ENCODE measurements around the gene CFAP100. TPM values are rescaled to one million over a fixed set of nuclear protein-coding genes. Genes with fewer than 3 reads are reported as not detected.

Gene CFAP100
- polyA plus RNA-seq, 2 donors = not detected

- Histone ChIP-seq H3K27me3 (ENCODE audit: control insufficient read depth in 1 of 2, insufficient read depth in 2 of 2, low read length in 2 of 2) (peaks cover 0 to 6% of the 10 kb centered on the region in 2 donors), H3K36me3 (ENCODE audit: control insufficient read depth in 2 of 2, insufficient read depth in 2 of 2, low read length in 1 of 2) (no peaks in the 10 kb centered on the region), H3K9me3 (ENCODE audit: control insufficient read depth in 2 of 2, insufficient read depth in 1 of 2, low read depth in 1 of 2, low read length in 1 of 2) (no peaks in the 10 kb centered on the region), H3K27ac (ENCODE audit: low read depth in 2 of 2, low read length in 1 of 2) (no peak overlapping the region), H3K4me1 (ENCODE audit: control insufficient read depth in 2 of 2, insufficient read depth in 2 of 2, low read length in 1 of 2) (peaks cover 4 to 5% of the 10 kb centered on the region in 2 donors), H3K4me3 (ENCODE audit: low read depth in 1 of 2, low read length in 2 of 2) (no peak overlapping the region)
- WGBS, 2 donors = 89 to 90% methylated on average over 15 of the region's 15 CpGs
Observed at GRCh38 chr3:126390201-126390600, 4.5 kb upstream of the CFAP100 start.

DNA sequence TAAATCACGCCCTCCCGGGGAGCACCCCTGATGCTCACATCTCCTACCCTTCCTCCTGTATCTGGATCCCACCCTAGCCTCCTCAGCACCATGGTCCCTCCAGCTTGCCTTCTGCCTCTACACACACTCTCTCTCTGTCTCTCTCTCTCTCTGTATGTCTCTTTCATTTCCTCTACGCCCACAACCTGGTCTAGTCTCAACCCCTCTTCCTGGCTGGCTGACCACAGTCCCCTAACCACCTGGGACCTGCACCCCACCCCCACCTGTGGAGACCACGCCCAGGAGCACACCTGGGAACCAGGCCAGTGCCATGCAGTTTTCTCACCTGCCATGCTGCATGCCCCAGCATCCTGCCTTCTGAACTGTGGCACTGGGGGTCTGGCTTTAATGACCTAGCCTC, 4.0 kb upstream of the CFAP100 start:
- H3K9me3 ChIP-seq (ENCODE audit: control insufficient read depth in 2 of 2, insufficient read depth in 1 of 2, low read depth in 1 of 2, low read length in 1 of 2) = no peaks in the 10 kb centered on the region
- H3K36me3 ChIP-seq (ENCODE audit: control insufficient read depth in 2 of 2, insufficient read depth in 2 of 2, low read length in 1 of 2) = no peaks in the 10 kb centered on the region
- no peak overlapping the region for H3K4me3 ChIP-seq (ENCODE audit: low read depth in 1 of 2, low read length in 2 of 2)
- WGBS, 2 donors = 60 to 69% methylated on average over 4 of the region's 4 CpGs
- no peak overlapping the region for H3K27ac ChIP-seq (ENCODE audit: low read depth in 2 of 2, low read length in 1 of 2)
- H3K4me1 ChIP-seq (ENCODE audit: control insufficient read depth in 2 of 2, insufficient read depth in 2 of 2, low read length in 1 of 2) = peaks cover 4 to 5% of the 10 kb centered on the region in 2 donors
- peaks cover 0 to 6% of the 10 kb centered on the region in 2 donors for H3K27me3 ChIP-seq (ENCODE audit: control insufficient read depth in 1 of 2, insufficient read depth in 2 of 2, low read length in 2 of 2)

GRCh38 chr3:126391631-126392030, 3.1 kb upstream of the CFAP100 start:
- Histone ChIP-seq H3K27ac (ENCODE audit: low read depth in 2 of 2, low read length in 1 of 2) (no peak overlapping the region), H3K4me1 (ENCODE audit: control insufficient read depth in 2 of 2, insufficient read depth in 2 of 2, low read length in 1 of 2) (peaks cover 4 to 5% of the 10 kb centered on the region in 2 donors), H3K4me3 (ENCODE audit: low read depth in 1 of 2, low read length in 2 of 2) (no peak overlapping the region), H3K27me3 (ENCODE audit: control insufficient read depth in 1 of 2, insufficient read depth in 2 of 2, low read length in 2 of 2) (peaks cover 0 to 6% of the 10 kb centered on the region in 2 donors), H3K9me3 (ENCODE audit: control insufficient read depth in 2 of 2, insufficient read depth in 1 of 2, low read depth in 1 of 2, low read length in 1 of 2) (no peaks in the 10 kb centered on the region), H3K36me3 (ENCODE audit: control insufficient read depth in 2 of 2, insufficient read depth in 2 of 2, low read length in 1 of 2) (no peaks in the 10 kb centered on the region)
- WGBS, 2 donors = 27 to 35% methylated on average over 1 of the region's 1 CpG

DNA sequence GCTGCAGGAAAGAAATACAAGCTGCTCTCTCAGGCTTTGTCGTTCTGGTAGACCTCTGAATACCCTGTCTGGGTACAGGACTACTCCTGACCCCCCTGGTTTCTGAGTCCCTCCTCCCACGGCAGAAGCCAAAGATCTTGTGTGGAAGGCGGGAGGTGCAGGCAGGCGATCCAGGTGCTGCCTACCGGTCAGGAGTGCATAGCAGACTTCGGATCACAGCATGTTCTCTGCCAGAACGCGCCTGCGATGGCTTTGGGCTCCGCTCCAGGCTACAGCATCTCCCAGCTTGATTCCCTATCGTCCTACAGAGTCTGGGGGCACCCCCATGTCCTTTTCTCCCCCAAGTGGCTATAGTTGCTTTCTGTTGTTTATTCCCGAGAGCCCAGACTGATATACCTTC, 2.5 kb upstream of the CFAP100 start:
- no peaks in the 10 kb centered on the region for H3K36me3 ChIP-seq (ENCODE audit: control insufficient read depth in 2 of 2, insufficient read depth in 2 of 2, low read length in 1 of 2)
- H3K4me1 ChIP-seq (ENCODE audit: control insufficient read depth in 2 of 2, insufficient read depth in 2 of 2, low read length in 1 of 2) = peaks cover 4 to 5% of the 10 kb centered on the region in 2 donors
- WGBS, 2 donors = 64 to 69% methylated on average over 12 of the region's 12 CpGs
- no peaks in the 10 kb centered on the region for H3K9me3 ChIP-seq (ENCODE audit: control insufficient read depth in 2 of 2, insufficient read depth in 1 of 2, low read depth in 1 of 2, low read length in 1 of 2)
- H3K27me3 ChIP-seq (ENCODE audit: control insufficient read depth in 1 of 2, insufficient read depth in 2 of 2, low read length in 2 of 2) = peaks cover 0 to 6% of the 10 kb centered on the region in 2 donors
- no peak overlapping the region for H3K27ac ChIP-seq (ENCODE audit: low read depth in 2 of 2, low read length in 1 of 2)
- H3K4me3 ChIP-seq (ENCODE audit: low read depth in 1 of 2, low read length in 2 of 2) = no peak overlapping the region

DNA sequence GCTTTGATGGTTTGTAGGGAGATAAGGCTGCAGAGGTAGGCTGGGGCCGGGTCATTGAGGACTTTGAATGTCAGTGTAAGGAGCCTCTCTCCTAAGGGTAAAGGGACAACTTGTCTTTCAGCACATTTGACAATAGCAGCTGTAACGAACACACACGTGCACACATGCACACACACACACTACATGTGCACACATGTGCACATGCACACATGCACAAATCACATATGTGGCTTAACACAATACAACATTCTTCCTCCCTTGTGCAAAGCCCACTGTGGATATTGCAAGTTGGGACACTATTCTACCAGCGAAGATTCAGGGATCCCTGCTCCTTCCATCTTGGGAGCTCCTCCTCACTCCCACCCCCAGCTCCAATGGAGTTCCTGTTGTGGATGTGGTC, 1.1 kb upstream of the CFAP100 start:
- Histone ChIP-seq H3K36me3 (ENCODE audit: control insufficient read depth in 2 of 2, insufficient read depth in 2 of 2, low read length in 1 of 2) (no peaks in the 10 kb centered on the region), H3K4me1 (ENCODE audit: control insufficient read depth in 2 of 2, insufficient read depth in 2 of 2, low read length in 1 of 2) (peaks cover 4 to 6% of the 10 kb centered on the region in 2 donors), H3K4me3 (ENCODE audit: low read depth in 1 of 2, low read length in 2 of 2) (no peak overlapping the region), H3K27me3 (ENCODE audit: control insufficient read depth in 1 of 2, insufficient read depth in 2 of 2, low read length in 2 of 2) (peaks cover 0 to 6% of the 10 kb centered on the region in 2 donors), H3K27ac (ENCODE audit: low read depth in 2 of 2, low read length in 1 of 2) (no peak overlapping the region), H3K9me3 (ENCODE audit: control insufficient read depth in 2 of 2, insufficient read depth in 1 of 2, low read depth in 1 of 2, low read length in 1 of 2) (no peaks in the 10 kb centered on the region)
- 83 to 84% methylated on average over 4 of the region's 4 CpGs for WGBS, 2 donors

GRCh38 chr3:126394977-126395321, 240 bp downstream of the CFAP100 start:
- Histone ChIP-seq H3K36me3 (ENCODE audit: control insufficient read depth in 2 of 2, insufficient read depth in 2 of 2, low read length in 1 of 2) (no peaks in the 10 kb centered on the region), H3K9me3 (ENCODE audit: control insufficient read depth in 2 of 2, insufficient read depth in 1 of 2, low read depth in 1 of 2, low read length in 1 of 2) (no peaks in the 10 kb centered on the region), H3K4me1 (ENCODE audit: control insufficient read depth in 2 of 2, insufficient read depth in 2 of 2, low read length in 1 of 2) (peaks cover 4 to 10% of the 10 kb centered on the region in 2 donors), H3K27me3 (ENCODE audit: control insufficient read depth in 1 of 2, insufficient read depth in 2 of 2, low read length in 2 of 2) (peaks cover 0 to 6% of the 10 kb centered on the region in 2 donors), H3K4me3 (ENCODE audit: low read depth in 1 of 2, low read length in 2 of 2) (peak overlapping the region; percentile 8 to 9), H3K27ac (ENCODE audit: low read depth in 2 of 2, low read length in 1 of 2) (no peak overlapping the region)
- WGBS, 2 donors = 12 to 14% methylated on average over 29 to 30 of the region's 30 CpGs

DNA sequence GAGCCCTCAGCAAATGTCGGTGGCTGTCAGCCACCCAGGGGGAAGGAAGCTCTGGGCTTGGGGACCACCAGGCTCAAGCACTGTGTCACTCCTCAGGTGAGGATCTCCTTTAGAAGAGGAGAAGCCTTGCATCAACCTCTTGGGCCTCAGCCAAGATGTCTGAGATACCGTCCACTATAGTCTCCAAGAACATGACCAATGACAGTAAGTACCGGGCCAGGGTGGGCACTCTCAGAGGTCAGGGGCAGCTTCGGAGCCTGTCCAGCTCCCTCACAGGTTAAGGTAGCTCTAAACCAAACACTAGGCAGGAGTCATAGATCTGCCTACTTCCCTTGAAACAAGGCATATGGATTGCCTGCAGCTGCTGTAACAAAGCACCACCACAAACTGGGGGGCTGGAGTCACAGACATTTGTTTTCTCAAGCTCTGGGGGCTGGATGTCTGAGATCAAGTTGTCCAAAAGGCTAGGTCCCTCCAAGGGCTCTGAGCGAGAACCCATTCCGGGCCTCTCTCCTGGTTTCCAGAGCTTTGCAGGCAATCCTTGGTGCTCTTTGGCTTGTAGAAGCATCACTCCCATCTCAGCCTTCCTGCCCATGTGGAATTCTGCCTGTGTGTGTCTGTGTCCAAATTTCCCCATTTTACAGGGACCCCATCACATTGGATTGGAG, 1.3 kb downstream of the CFAP100 start:
- Histone ChIP-seq H3K9me3 (ENCODE audit: control insufficient read depth in 2 of 2, insufficient read depth in 1 of 2, low read depth in 1 of 2, low read length in 1 of 2) (no peaks in the 10 kb centered on the region), H3K27me3 (ENCODE audit: control insufficient read depth in 1 of 2, insufficient read depth in 2 of 2, low read length in 2 of 2) (peaks cover 0 to 6% of the 10 kb centered on the region in 2 donors), H3K4me3 (ENCODE audit: low read depth in 1 of 2, low read length in 2 of 2) (no peak overlapping the region), H3K4me1 (ENCODE audit: control insufficient read depth in 2 of 2, insufficient read depth in 2 of 2, low read length in 1 of 2) (peaks cover 4 to 10% of the 10 kb centered on the region in 2 donors), H3K36me3 (ENCODE audit: control insufficient read depth in 2 of 2, insufficient read depth in 2 of 2, low read length in 1 of 2) (no peaks in the 10 kb centered on the region), H3K27ac (ENCODE audit: low read depth in 2 of 2, low read length in 1 of 2) (no peak overlapping the region)
- WGBS, 2 donors = 93 to 94% methylated on average over 6 of the region's 6 CpGs

DNA sequence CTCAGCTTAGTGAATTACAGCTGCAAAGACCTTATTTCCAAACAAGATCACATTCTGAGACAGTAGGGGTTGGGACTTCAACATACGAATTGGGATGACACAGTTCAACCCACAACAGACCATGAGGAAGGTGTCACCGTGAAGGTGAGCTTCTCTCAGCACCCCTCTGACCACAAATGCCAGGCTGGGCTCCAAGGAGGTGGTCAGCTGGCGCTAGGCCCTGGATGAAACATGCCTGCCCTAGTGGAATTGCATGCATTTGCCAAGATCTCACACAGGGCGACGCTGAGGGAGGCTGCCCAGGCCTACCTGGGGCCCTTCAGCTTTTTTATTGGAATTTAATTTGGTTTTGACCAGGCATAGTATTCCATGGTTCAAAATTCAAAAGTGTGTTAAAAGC, 1.8 kb downstream of the CFAP100 start:
- no peaks in the 10 kb centered on the region for H3K36me3 ChIP-seq (ENCODE audit: control insufficient read depth in 2 of 2, insufficient read depth in 2 of 2, low read length in 1 of 2)
- whole genome bisulfite sequencing, 2 donors = 87 to 92% methylated on average over 5 of the region's 5 CpGs
- no peaks in the 10 kb centered on the region for H3K9me3 ChIP-seq (ENCODE audit: control insufficient read depth in 2 of 2, insufficient read depth in 1 of 2, low read depth in 1 of 2, low read length in 1 of 2)
- H3K27me3 ChIP-seq (ENCODE audit: control insufficient read depth in 1 of 2, insufficient read depth in 2 of 2, low read length in 2 of 2) = peaks cover 0 to 6% of the 10 kb centered on the region in 2 donors
- no peak overlapping the region for H3K27ac ChIP-seq (ENCODE audit: low read depth in 2 of 2, low read length in 1 of 2)
- peaks cover 4 to 10% of the 10 kb centered on the region in 2 donors for H3K4me1 ChIP-seq (ENCODE audit: control insufficient read depth in 2 of 2, insufficient read depth in 2 of 2, low read length in 1 of 2)
- no peak overlapping the region for H3K4me3 ChIP-seq (ENCODE audit: low read depth in 1 of 2, low read length in 2 of 2)

DNA sequence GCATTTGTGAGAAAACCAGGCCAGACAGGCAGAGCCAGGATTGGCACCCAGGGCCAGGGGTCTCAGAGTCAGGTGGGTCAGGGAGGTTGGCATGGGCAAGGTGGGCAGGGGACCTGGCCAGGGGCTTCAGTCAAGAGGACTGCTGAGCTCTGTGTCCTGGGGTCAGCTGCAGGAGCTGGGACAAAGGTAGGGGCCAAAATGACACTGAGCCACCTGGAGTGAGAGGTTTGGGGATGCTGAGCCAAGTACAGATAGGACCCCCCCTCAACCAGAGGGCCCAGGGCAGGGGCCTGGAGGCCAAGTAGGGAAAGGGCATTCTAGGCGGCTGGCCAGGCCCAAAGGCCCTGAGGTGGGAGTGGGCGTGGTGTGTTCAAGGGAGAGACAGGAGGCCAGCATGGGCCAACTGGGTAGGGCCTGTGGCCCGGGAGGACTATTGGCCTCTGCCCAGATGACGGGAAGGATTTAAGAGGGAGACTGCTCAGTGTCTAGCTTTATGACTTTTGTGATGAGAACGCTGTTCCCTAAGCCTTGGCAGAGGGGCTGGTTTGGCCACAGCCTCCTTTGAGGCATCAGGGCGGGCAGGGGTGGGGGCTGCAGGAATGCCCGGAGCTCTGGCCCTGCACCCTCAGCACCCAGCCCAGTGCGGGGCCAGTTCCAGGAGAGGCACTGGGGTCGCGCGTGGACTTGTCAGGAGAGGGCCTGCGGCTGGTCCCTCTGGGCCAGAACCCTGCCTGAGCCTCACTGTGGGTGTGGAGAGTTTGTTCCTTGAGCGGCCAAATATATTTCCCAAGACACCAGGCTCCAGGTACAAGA, 3.1 kb downstream of the CFAP100 start:
- Histone ChIP-seq H3K27ac (ENCODE audit: low read depth in 2 of 2, low read length in 1 of 2) (no peak overlapping the region), H3K4me3 (ENCODE audit: low read depth in 1 of 2, low read length in 2 of 2) (no peak overlapping the region), H3K9me3 (ENCODE audit: control insufficient read depth in 2 of 2, insufficient read depth in 1 of 2, low read depth in 1 of 2, low read length in 1 of 2) (peaks cover 0 to under 1% of the 10 kb centered on the region in 2 donors), H3K4me1 (ENCODE audit: control insufficient read depth in 2 of 2, insufficient read depth in 2 of 2, low read length in 1 of 2) (peaks cover 4 to 10% of the 10 kb centered on the region in 2 donors), H3K27me3 (ENCODE audit: control insufficient read depth in 1 of 2, insufficient read depth in 2 of 2, low read length in 2 of 2) (peaks cover 0 to 6% of the 10 kb centered on the region in 2 donors), H3K36me3 (ENCODE audit: control insufficient read depth in 2 of 2, insufficient read depth in 2 of 2, low read length in 1 of 2) (no peaks in the 10 kb centered on the region)
- 69 to 80% methylated on average over 13 of the region's 13 CpGs for WGBS, 2 donors
